NCI-H526 treated with DMSO at 0.1 percent for 48 hours (cell line): ENCODE results near the gene XPOT.
"Not testable (repeated sequence)": the region's sequence is repeated elsewhere in the genome, so short reads cannot be mapped to it uniquely, and the experiment has no call there.

Experiments
- DNase-seq: peaks from one replicate; lab custom pipeline; 2025; lab: John Stamatoyannopoulos, UW

Gene XPOT, protein sequence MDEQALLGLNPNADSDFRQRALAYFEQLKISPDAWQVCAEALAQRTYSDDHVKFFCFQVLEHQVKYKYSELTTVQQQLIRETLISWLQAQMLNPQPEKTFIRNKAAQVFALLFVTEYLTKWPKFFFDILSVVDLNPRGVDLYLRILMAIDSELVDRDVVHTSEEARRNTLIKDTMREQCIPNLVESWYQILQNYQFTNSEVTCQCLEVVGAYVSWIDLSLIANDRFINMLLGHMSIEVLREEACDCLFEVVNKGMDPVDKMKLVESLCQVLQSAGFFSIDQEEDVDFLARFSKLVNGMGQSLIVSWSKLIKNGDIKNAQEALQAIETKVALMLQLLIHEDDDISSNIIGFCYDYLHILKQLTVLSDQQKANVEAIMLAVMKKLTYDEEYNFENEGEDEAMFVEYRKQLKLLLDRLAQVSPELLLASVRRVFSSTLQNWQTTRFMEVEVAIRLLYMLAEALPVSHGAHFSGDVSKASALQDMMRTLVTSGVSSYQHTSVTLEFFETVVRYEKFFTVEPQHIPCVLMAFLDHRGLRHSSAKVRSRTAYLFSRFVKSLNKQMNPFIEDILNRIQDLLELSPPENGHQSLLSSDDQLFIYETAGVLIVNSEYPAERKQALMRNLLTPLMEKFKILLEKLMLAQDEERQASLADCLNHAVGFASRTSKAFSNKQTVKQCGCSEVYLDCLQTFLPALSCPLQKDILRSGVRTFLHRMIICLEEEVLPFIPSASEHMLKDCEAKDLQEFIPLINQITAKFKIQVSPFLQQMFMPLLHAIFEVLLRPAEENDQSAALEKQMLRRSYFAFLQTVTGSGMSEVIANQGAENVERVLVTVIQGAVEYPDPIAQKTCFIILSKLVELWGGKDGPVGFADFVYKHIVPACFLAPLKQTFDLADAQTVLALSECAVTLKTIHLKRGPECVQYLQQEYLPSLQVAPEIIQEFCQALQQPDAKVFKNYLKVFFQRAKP

GRCh38 chr12:64403707-64404469 lies at the start of gene XPOT:
TSS of gene XPOT (plus strand) at chr12:64404392. CDS start at chr12:64410036, 5,644 bp downstream.
- DNase-seq, result peak; percentile 88

GRCh38 chr12:64356209-64356608 lies 48.0 kb upstream of the XPOT start:
- DNase-seq, result not testable (repeated sequence)

DNA sequence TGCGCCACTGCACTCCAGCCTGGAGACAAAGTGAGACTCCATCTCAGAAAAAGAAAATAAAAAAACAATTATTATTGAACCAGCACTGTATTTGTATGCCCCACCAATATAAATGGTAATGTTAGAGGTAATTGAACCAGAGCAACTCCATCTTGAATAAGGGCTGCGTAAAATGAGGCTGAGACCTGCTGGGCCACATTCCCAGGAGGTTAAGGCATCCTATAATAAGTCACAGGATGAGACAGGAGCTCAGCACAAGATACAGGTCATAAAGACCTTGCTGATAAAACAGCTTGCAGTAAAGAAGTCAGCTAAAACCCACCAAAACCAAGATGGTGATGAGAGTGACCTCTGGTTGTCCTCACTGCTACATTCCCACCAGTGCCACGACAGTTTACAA lies 43.0 kb upstream of the XPOT start:
- DNase-seq, result not testable (repeated sequence)

GRCh38 chr12:64362721-64363305 lies 41.4 kb upstream of the XPOT start:
- DNase-seq, result no peak

- DNase-seq, result no peak
These were observed 20.5 kb upstream of the XPOT start for GRCh38 chr12:64383675-64384074.

GRCh38 chr12:64385019-64385418 lies 19.2 kb upstream of the XPOT start:
- no peak for DNase-seq

DNA sequence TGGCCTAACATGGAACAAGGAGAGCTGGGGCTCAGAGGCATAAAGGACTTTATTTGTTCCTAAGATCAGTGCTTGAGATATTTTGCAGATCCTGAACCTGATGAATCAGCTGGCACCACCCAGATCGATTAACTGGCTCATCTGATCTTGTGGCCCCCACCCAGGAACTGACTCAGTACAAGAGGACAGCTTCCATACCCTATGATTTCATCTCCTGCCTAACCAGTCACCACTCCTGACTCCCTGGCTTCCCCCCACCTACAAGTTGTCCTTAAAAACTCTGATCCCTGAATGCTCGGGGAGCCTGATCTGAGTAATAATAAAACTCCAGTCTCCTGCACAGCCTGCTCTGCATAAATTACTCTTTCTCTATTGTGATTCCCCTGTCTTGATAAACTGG lies 18.7 kb upstream of the XPOT start:
- no peak for DNase-seq

- DNase-seq, result no peak
These were observed 16.9 kb upstream of the XPOT start for GRCh38 chr12:64387197-64387816.

- DNase-seq, result peak; percentile 69
These were observed 15.0 kb upstream of the XPOT start for GRCh38 chr12:64389154-64389553.

- no peak for DNase-seq
These were observed 13.8 kb upstream of the XPOT start, which contains the start of gene C12orf56 for GRCh38 chr12:64390275-64390851. TSS of gene C12orf56 (minus strand) at chr12:64390758. CDS start at chr12:64390565, 193 bp downstream.

DNA sequence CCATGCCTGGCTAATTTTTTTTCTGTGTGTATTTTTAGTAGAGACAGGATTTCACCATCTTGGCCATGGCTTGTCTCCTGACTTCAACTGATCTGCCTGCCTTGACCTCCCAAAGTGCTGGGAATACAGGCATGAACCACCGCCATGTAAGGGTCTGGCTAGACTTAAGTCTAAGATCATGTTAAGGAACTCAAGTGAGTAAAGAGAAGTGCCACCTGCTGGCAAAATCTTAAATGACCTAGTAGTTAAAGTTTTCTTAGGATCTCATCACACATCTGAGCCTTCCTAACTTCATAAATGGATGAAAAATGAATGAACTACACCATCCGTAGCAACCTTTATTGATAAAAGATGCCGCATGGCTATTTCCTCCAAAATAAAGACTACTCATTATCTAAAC lies 12.0 kb upstream of the XPOT start:
- no peak for DNase-seq

GRCh38 chr12:64395739-64396138 lies 8.5 kb upstream of the XPOT start:
- no peak for DNase-seq

GRCh38 chr12:64400041-64400440 lies 4.2 kb upstream of the XPOT start:
- peak; percentile 21 for DNase-seq

- no peak for DNase-seq
These were observed 2.0 kb upstream of the XPOT start for GRCh38 chr12:64402181-64402580.

GRCh38 chr12:64404470-64405256 lies 471 bp downstream of the XPOT start:
- no peak for DNase-seq

GRCh38 chr12:64407342-64408223 lies 3.4 kb downstream of the XPOT start:
- DNase-seq, result no peak

DNA sequence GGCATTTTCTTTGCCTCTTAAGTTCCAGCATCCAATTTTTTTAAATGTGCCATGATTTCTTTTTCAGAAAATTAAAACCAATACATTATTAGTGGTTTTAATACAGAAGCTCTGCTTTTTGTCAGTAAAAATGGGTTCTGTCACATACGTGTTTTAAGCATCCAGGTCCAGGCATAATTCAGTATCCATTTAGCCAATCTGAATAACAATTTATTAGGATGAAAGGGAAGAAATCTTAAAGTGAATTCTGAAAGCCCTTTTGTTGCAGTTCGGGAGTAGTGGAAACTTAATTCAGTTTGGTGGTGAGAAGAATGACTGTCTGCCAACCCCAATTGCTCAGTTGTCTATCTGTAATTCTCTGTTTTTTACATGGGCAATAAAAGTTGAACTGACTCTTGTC lies 7.2 kb downstream of the XPOT start:
- DNase-seq, result no peak

- DNase-seq, result no peak
These were observed 8.3 kb downstream of the XPOT start for GRCh38 chr12:64412459-64412858.

DNA sequence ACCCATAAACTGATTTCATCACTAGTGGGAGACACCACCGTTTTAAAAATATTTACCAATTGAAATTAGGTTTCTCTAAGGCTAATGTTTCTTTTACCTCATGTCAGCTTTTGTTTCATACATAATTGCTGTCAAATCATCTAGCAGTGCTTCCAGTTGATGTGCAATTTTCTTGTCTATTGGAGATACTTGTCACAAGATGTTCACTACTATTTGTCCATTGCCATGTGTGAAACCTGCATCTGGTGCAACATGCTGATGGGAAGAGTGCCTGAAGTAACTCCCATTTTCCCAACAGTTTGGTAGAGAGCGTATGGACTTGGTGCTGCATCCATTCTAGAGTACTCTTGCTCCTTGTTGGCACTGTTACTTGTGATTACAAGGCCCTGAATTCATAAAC lies 9.7 kb downstream of the XPOT start:
- no peak for DNase-seq
